Fibroblast of skin of left quadriceps (primary cell): Measurements from ENCODE around the gene CDH10.

Source experiments
- DNase-seq, 2 experiments: peaks; one replicate each; pipeline ENCODE4 v3.0.0-alpha.2; 2013; ENCODE audit warnings: low read depth in 2 of 2

CDH10 gene

DNA sequence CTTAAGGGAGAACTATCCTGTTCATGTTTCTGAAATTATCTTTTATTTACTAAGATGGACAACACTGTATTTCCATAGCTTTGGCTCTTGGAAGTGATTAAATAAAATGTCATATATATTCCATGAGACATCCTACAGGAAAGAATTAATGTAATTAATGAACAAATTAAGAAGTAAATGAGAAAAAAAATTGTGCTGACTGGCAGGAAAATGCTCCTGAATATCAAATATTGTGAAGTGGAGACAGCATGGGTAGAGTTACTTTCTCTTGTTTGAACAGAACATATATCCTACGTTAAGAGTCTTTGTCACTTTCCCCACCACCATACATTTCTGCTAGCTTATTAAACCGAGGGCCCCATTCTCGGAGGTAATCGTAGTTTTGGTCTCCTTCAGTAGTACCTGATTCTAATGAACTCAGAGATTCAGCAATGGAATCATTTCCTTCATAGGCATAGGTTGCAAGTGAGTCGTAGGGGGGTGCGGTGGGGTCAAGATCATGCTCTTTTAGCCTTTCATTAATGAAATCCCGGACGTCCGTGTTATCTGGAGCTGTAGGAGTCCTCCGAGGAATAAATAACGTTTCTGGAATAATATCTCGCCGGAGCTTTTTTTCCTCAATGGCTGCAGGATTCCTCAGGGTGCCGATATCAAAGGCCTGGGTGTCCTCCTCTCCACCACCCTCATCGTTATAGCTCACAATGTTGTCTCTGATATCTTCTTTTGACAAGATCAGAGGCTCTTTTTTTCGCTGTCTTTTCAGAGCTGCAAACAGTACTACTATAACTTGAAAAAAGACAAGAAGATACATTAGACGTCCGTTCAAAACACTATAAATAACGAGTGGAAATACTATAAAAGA lies 157.2 kb downstream of the CDH10 start:
- DNase-seq, result no peak

- DNase-seq, result no peak
Measured at GRCh38 chr5:24480952-24481351, 163.8 kb downstream of the CDH10 start.

GRCh38 chr5:24477958-24478357 lies 166.8 kb downstream of the CDH10 start:
- no peak for DNase-seq

- DNase-seq, result no peak
Measured at GRCh38 chr5:24475101-24475500, 169.7 kb downstream of the CDH10 start.

DNA sequence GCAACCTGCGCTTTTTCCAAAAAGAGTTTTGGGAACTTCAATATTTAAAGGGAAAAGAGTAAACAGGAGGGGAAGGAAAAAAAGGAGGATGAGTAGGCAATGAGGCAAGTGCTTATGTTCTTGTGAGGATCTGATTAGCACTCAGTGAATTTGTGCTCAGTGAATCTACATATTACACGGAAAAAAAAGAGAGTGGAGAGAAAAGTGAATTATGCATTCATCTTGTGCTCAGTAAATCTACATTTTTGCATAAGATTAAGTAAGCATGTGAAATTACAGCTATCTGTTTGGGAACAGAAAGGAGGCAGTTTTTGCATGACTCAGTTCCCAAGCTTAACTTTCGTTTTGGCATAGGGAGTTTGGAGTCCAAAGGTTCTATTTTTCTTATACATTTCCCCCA lies 170.1 kb downstream of the CDH10 start:
- DNase-seq, result no peak

GRCh38 chr5:24472518-24472917 lies 172.3 kb downstream of the CDH10 start:
- no peak for DNase-seq

DNA sequence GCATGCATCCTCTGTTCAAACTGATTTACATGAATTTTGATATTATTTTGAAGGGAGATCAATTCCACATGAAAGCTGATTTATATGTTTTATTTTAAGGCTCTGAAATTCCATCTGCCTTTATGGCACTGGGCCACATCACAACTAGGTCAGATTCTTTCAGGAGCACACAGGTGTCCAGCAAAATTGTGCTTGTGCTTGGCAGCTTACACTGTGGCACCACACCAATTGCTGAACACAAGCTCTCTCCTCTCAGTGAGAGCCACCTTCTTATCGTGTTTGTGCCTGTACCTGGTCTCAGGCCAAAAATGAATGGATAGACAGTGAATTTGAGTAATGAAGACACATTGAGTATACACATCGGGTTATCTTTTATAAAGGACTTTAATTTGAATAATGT lies 200.4 kb downstream of the CDH10 start:
- DNase-seq, result no peak

DNA sequence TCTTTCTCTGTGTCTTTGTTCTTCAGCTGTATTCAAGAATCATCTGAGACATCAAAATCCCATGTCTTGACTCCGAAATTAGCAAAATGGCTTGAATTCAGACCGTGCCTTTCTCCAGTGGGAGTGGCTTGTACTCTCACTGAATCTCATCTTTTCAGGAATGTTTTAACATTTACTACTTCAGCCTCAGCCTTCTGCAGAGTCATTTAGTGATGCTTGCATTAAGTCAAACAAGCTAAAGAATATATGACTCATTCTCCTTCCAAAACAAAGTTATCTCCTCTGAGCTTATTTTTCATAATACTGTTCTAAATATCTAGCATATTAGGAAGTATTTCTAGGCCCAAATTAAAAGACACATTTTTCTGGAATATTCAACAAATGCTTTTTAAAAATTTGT lies 205.3 kb downstream of the CDH10 start:
- no peak for DNase-seq
